IMR-90 (cell line): ENCODE measurements around the gene EIF4A2. TPM values are rescaled to one million over a fixed set of nuclear protein-coding genes. Genes with fewer than 3 reads are reported as not detected.
"Not testable (repeated sequence)": the region's sequence is repeated elsewhere in the genome, so short reads cannot be mapped to it uniquely, and the experiment has no call there.

Experiments
- ATAC-seq: fragments of 200-7000 bp; cut with Tn5 transposase; 2 replicates; pipeline ENCODE4 v1.9.1; 2020; ENCODE audit warnings: low read depth, mild to moderate bottlenecking, moderate library complexity
- BruUV-seq: library from RNA; stranded (reverse); fragments of 400-500 nt; replicated peaks from 2 replicates; lab custom pipeline; 2021; lab: Mats Ljungman, UMichigan
- CTCF ChIA-PET: fragments of 300-600 bp; formaldehyde crosslinking; extraction: SDS; loops from one replicate; lab custom pipeline; 2021; ENCODE audit warnings: antibody characterized with exemption; lab: Yijun Ruan, JAX
- POLR2A ChIA-PET: fragments of 300-600 bp; sonication (Branson Sonifier 250); formaldehyde crosslinking; loops from one replicate; lab custom pipeline; 2022; ENCODE audit warnings: antibody characterized with exemption; ENCODE audit not compliant: unreplicated experiment; lab: Charles Lee
- DNase-seq: peaks from one replicate; pipeline ENCODE4 v3.0.0; 2013
- H2AFZ ChIP-seq: replicated peaks from 2 replicates; pipeline ENCODE3; 2013; ENCODE audit warnings: low read length, mild to moderate bottlenecking; ENCODE audit not compliant: poor library complexity
- H2AK5ac ChIP-seq: 2 replicates; pipeline ENCODE4 v1.6.1; 2013; ENCODE audit warnings: low read depth, low read length, inconsistent platforms
- H2AK9ac ChIP-seq: replicated peaks from 2 replicates; pipeline ENCODE3; 2013; ENCODE audit warnings: mild to moderate bottlenecking, low read depth, low read length, moderate library complexity; ENCODE audit not compliant: poor library complexity
- H2BK120ac ChIP-seq: 2 replicates; pipeline ENCODE4 v1.6.1; 2013; ENCODE audit warnings: low read depth, low read length, inconsistent platforms
- H2BK15ac ChIP-seq: 3 replicates; pipeline ENCODE4 v1.6.1; 2013; ENCODE audit warnings: low read depth, low read length, inconsistent platforms
- H2BK20ac ChIP-seq: 2 replicates; pipeline ENCODE4 v1.6.1; 2013; ENCODE audit warnings: low read depth, mild to moderate bottlenecking, inconsistent platforms, low read length, moderate library complexity
- H2BK5ac ChIP-seq: 2 replicates; pipeline ENCODE4 v1.6.1; 2013; ENCODE audit warnings: mild to moderate bottlenecking, low read depth, low read length, inconsistent platforms; ENCODE audit not compliant: poor library complexity, severe bottlenecking
- H3K14ac ChIP-seq: replicated peaks from 2 replicates; pipeline ENCODE4 v1.6.1; 2013; ENCODE audit warnings: low read depth, low read length, inconsistent platforms
- H3K18ac ChIP-seq: 2 replicates; pipeline ENCODE4 v1.6.1; 2013; ENCODE audit warnings: low read depth, low read length, control low read depth
- H3K23ac ChIP-seq: 2 replicates; pipeline ENCODE4 v1.6.1; 2013; ENCODE audit warnings: low read depth, low read length, inconsistent platforms
- H3K27ac ChIP-seq: 2 replicates; pipeline ENCODE4 v1.5.1; 2013; ENCODE audit warnings: mild to moderate bottlenecking, control low read depth, low read length; ENCODE audit not compliant: insufficient read depth
- H3K27me3 ChIP-seq: 2 replicates; pipeline ENCODE4 v1.6.1; 2013; ENCODE audit warnings: low read length; ENCODE audit not compliant: control insufficient read depth, insufficient read depth
- H3K36me3 ChIP-seq: 2 replicates; pipeline ENCODE4 v1.6.1; 2013; ENCODE audit warnings: low read length, mixed read lengths; ENCODE audit not compliant: control insufficient read depth, insufficient read depth
- H3K4ac ChIP-seq: 2 replicates; pipeline ENCODE4 v1.6.1; 2013; ENCODE audit warnings: low read depth, low read length, inconsistent platforms
- H3K4me1 ChIP-seq: 2 replicates; pipeline ENCODE4 v1.6.1; 2013; ENCODE audit warnings: low read length, mixed read lengths; ENCODE audit not compliant: control insufficient read depth, insufficient read depth
- H3K4me2 ChIP-seq: 2 replicates; pipeline ENCODE4 v1.6.1; 2013; ENCODE audit warnings: low read depth, mild to moderate bottlenecking, control low read depth, low read length, moderate library complexity
- H3K4me3 ChIP-seq: 2 replicates; pipeline ENCODE4 v1.5.1; 2013; ENCODE audit warnings: low read depth, mild to moderate bottlenecking, control low read depth, low read length, moderate library complexity; ENCODE audit not compliant: insufficient read depth
- H3K56ac ChIP-seq: 2 replicates; pipeline ENCODE4 v1.6.1; 2013; ENCODE audit warnings: low read length, inconsistent platforms; ENCODE audit not compliant: insufficient read depth; ENCODE audit errors: extremely low read depth
- H3K79me1 ChIP-seq, 2 experiments: 2 replicates each; pipeline ENCODE4 v1.6.1; 2013; ENCODE audit warnings: low read length in 2 of 2, inconsistent platforms in 1 of 2, low read depth in 1 of 2
- H3K9ac ChIP-seq: 2 replicates; pipeline ENCODE4 v1.6.1; 2013; ENCODE audit warnings: low read depth, low read length, control low read depth
- H3K9me1 ChIP-seq: 2 replicates; pipeline ENCODE4 v1.6.1; 2013; ENCODE audit warnings: low read length, inconsistent platforms; ENCODE audit not compliant: insufficient read depth
- H3K9me3 ChIP-seq: 2 replicates; pipeline ENCODE4 v1.6.1; 2013; ENCODE audit warnings: low read length; ENCODE audit not compliant: control insufficient read depth, insufficient read depth
- H4K20me1 ChIP-seq: 2 replicates; pipeline ENCODE4 v1.6.1; 2013; ENCODE audit warnings: low read length, inconsistent platforms; ENCODE audit not compliant: insufficient read depth
- H4K5ac ChIP-seq: 2 replicates; pipeline ENCODE4 v1.6.1; 2013; ENCODE audit warnings: mild to moderate bottlenecking, low read depth, low read length, control low read depth
- H4K8ac ChIP-seq, 2 experiments: 2 replicates each; pipeline ENCODE4 v1.6.1; 2013; ENCODE audit warnings: low read depth in 2 of 2, low read length in 2 of 2, control low read depth in 1 of 2, inconsistent platforms in 1 of 2
- H4K91ac ChIP-seq: 2 replicates; pipeline ENCODE4 v1.6.1; 2013; ENCODE audit warnings: low read depth, low read length, inconsistent platforms; ENCODE audit not compliant: insufficient read depth
- WGBS, 2 experiments: methylation state at CpG; one replicate each; pipeline versions ENCODE4 v1.1.5 to v1.1.7; 2013; ENCODE audit warnings: missing lambda C conversion rate in 2 of 2; ENCODE audit not compliant: insufficient read length in 1 of 2; ENCODE audit errors: extremely low coverage in 2 of 2; 5-methylcytosine and 5-hydroxymethylcytosine counted together
- dilution Hi-C: fragments of 300-500 bp; cut with HindIII; formaldehyde crosslinking; loops from one replicate; pipeline ENCODE4 v1.14.3; 2018; ENCODE audit warnings: low sequenced_read_pairs; ENCODE audit not compliant: unreplicated experiment
- in situ Hi-C: fragments of 300-500 bp; cut with MboI; formaldehyde crosslinking; loops from 3 replicates; pipeline ENCODE4 v1.14.3; 2019; ENCODE audit warnings: low sequenced_read_pairs, inconsistent platforms, mixed read lengths
- intact Hi-C: fragments of 100-400 bp; cut with micrococcal nuclease; formaldehyde crosslinking; loops from 2 replicates; pipeline ENCODE4 v1.10.0; 2022
- polyA plus RNA-seq, 3 experiments: library from polyadenylated mRNA; depleted of rRNA; stranded (reverse); fragments of >200 nt; gene quantifications; 2 replicates each; pipeline ENCODE4 v1.2.3, GENCODE V29; 2012; ENCODE audit warnings: low replicate concordance in 1 of 3
- total RNA-seq: library from RNA; depleted of rRNA; stranded (reverse); fragments of >200 nt; gene quantifications from 2 replicates; pipeline ENCODE4 v1.2.3, GENCODE V29; 2012

The EIF4A2 gene
- total and polyA plus RNA-seq, 2 of the 4 experiments (the other 2 are of a cell fraction), result 310 to 320 TPM

DNA sequence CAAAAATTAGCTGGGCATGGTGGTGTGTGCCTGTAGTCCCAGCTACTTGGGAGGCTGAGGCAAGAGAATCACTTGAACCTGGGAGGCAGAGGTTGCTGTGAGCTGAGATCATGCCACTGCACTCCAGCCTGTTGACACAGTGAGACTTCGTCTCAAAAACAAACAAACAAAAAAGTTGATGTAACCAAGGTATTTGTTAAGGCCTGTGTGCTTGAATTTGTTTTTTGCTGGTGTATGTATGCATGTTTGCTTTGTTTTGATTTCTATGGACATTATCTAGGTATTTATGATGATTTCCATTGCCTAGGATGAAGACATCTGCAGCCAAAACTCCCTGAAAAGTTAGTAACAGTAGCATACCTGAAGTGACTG is 39.0 kb downstream of the EIF4A2 start:
- H4K91ac ChIP-seq, result 0 out of 2 replicates have a peak overlapping the region, but pooled peaks have one; percentile 33
- dilution Hi-C loops, H2AFZ ChIP-seq, H3K23ac ChIP-seq, H2AK9ac ChIP-seq, H3K27me3 ChIP-seq, ATAC-seq, POLR2A ChIA-PET, H3K9me1 ChIP-seq, H3K4me3 ChIP-seq, H3K36me3 ChIP-seq, H4K20me1 ChIP-seq, H3K9ac ChIP-seq, H3K56ac ChIP-seq, H3K4me2 ChIP-seq, BruUV-seq, H2BK15ac ChIP-seq, H3K9me3 ChIP-seq, H4K5ac ChIP-seq, DNase-seq: not testable (repeated sequence)
- intact Hi-C loops (loop anchor here (10.0 kb wide), 1 partner anchor 558 kb away; no protein-coding TSS in a partner anchor), in situ Hi-C loops (loop anchor here (5.0 to 25.0 kb wide), 2 partner anchors 205 to 835 kb away; no protein-coding TSS in a partner anchor)
- CTCF ChIA-PET, result interaction anchor here (0.7 to 2.2 kb wide), 4 partner anchors 27 to 326 kb away, joined by 3 to 28 read pairs (median 4); no protein-coding TSS in a partner anchor
- peak overlapping the region; percentile 67 for H2BK20ac ChIP-seq
- peak overlapping the region; percentile 67 for H3K4ac ChIP-seq
- peak overlapping the region in 1 of 2 experiments; percentile 66; a peak in 1 of 4 replicates for H4K8ac ChIP-seq
- H2AK5ac ChIP-seq, result peak overlapping the region; percentile 34; the same call in 1 of the 2 replicates
- H3K27ac ChIP-seq, result peak overlapping the region; percentile 61; the same call in 1 of the 2 replicates
- peak overlapping the region; percentile 41; the same call in 1 of the 2 replicates for H2BK120ac ChIP-seq
- H2BK5ac ChIP-seq, result peak overlapping the region; percentile 72
- peaks cover 15% of the 10 kb centered on the region for H3K4me1 ChIP-seq
- no CpG with 5 or more reads among the region's 1 CpG for whole genome bisulfite sequencing, 2 experiments
- 0 out of 2 replicates have a peak overlapping the region, but pooled peaks have one; percentile 52 for H3K14ac ChIP-seq
- H3K18ac ChIP-seq, result 0 out of 2 replicates have a peak overlapping the region, but pooled peaks have one; percentile 28
- H3K79me1 ChIP-seq, result peaks cover 0 to 11% of the 10 kb centered on the region in 2 experiments; a peak in 2 of 4 replicates
